ENCODE data around the gene AP5Z1. TPM values are rescaled to one million over a fixed set of nuclear protein-coding genes. Genes with fewer than 3 reads are reported as not detected.

AP5Z1 gene
- total and polyA plus RNA-seq, 3 experiments from 2014 or later, result 38.9 to 49.8 (median 47.8) TPM

- H3K27ac Mint-ChIP-seq, result no peak overlapping the region
- H3K27me3 Mint-ChIP-seq, result no peaks in the 10 kb centered on the region
- ChIA-PET CTCF (interaction anchor here (1.1 kb wide), 1 partner anchor 616 kb away, joined by 3 read pairs; no protein-coding TSS in a partner anchor), POLR2A (no interaction called here)
- no peak overlapping the region for H3K27ac ChIP-seq (ENCODE audit: low read depth, low read length)
- no peaks in the 10 kb centered on the region for H3K36me3 Mint-ChIP-seq
- no peaks in the 10 kb centered on the region for H3K9me3 ChIP-seq (ENCODE audit: low read length)
- no peaks in the 10 kb centered on the region for H3K36me3 ChIP-seq (ENCODE audit: insufficient read depth, low read length)
- no peaks in the 10 kb centered on the region for H3K27me3 ChIP-seq (ENCODE audit: insufficient read depth, low read length, poor library complexity, severe bottlenecking)
- H3K4me3 Mint-ChIP-seq, result no peak overlapping the region
- H3K4me1 Mint-ChIP-seq, result peaks cover 0 to 6% (median 4%) of the 10 kb centered on the region in 3 donors
- H3K4me3 ChIP-seq (ENCODE audit: low read length), result no peak overlapping the region
- no peaks in the 10 kb centered on the region for H3K9me3 Mint-ChIP-seq
- H3K4me1 ChIP-seq (ENCODE audit: insufficient read depth, low read length), result no peaks in the 10 kb centered on the region
- no peak for DNase-seq
Observed at GRCh38 chr7:4834601-4835397, 59.4 kb downstream of the AP5Z1 start.

DNA sequence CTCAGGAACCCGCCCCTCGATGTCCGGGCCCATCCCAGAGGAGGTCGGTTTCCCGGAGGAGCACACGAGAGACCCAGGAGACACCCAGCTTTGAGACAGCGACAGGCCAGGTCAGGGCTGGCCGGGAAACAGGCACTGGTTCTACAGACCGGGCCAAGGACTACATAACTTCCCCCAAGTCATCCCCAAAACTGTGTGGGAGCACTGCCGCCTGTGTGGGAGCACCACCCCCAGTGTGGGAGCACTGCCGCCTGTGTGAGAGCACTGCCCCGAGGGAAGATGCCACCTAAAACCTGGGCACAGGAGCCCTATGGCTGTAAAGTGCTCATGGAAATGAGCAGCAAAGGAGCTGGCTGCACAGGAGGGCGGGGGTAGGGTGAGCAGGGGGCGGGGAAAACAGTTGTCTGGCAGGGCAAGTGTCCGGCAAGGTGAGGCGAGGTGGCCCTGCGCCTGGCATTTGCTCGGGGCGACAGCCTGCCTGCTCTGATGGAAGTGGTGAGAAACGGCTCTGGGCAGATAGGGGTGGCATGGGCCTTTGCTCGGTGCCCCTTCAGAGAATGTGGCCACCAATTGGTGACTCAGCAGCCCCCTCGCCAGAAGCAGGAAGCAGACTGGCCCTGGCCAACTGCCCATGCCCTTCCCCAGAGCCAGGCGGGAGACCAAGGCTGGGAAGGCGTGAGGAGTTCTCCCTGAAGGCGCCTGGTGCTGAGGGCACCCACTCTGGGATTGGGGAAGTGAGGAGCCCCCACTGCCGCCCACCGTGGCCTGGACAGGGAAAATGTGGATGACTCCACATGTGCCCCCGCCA is 60.2 kb downstream of the AP5Z1 start:
- no peak overlapping the region for H3K4me3 ChIP-seq (ENCODE audit: low read length)
- ChIA-PET CTCF (no interaction called here), POLR2A (no interaction called here)
- Mint-ChIP-seq H3K36me3 (no peaks in the 10 kb centered on the region), H3K9me3 (no peaks in the 10 kb centered on the region), H3K4me1 (no peaks in the 10 kb centered on the region), H3K4me3 (no peak overlapping the region), H3K27ac (no peak overlapping the region), H3K27me3 (no peaks in the 10 kb centered on the region)
- H3K9me3 ChIP-seq (ENCODE audit: low read length), result no peaks in the 10 kb centered on the region
- H3K27ac ChIP-seq (ENCODE audit: low read depth, low read length), result no peak overlapping the region
- no peaks in the 10 kb centered on the region for H3K36me3 ChIP-seq (ENCODE audit: insufficient read depth, low read length)
- H3K4me1 ChIP-seq (ENCODE audit: insufficient read depth, low read length), result no peaks in the 10 kb centered on the region
- no peaks in the 10 kb centered on the region for H3K27me3 ChIP-seq (ENCODE audit: insufficient read depth, low read length, poor library complexity, severe bottlenecking)
- no peak for DNase-seq

GRCh38 chr7:4836206-4836661 is 60.8 kb downstream of the AP5Z1 start:
- Histone ChIP-seq H3K9me3 (ENCODE audit: low read length) (no peaks in the 10 kb centered on the region), H3K4me1 (ENCODE audit: insufficient read depth, low read length) (no peaks in the 10 kb centered on the region), H3K27ac (ENCODE audit: low read depth, low read length) (no peak overlapping the region), H3K27me3 (ENCODE audit: insufficient read depth, low read length, poor library complexity, severe bottlenecking) (no peaks in the 10 kb centered on the region), H3K36me3 (ENCODE audit: insufficient read depth, low read length) (no peaks in the 10 kb centered on the region), H3K4me3 (ENCODE audit: low read length) (no peak overlapping the region)
- no peak overlapping the region for H3K4me3 Mint-ChIP-seq
- no peaks in the 10 kb centered on the region for H3K9me3 Mint-ChIP-seq
- POLR2A ChIA-PET, result no interaction called here
- no peaks in the 10 kb centered on the region for H3K4me1 Mint-ChIP-seq
- CTCF ChIA-PET, result no interaction called here
- no peaks in the 10 kb centered on the region for H3K27me3 Mint-ChIP-seq
- no peak for DNase-seq
- no peaks in the 10 kb centered on the region for H3K36me3 Mint-ChIP-seq
- no peak overlapping the region for H3K27ac Mint-ChIP-seq

DNA sequence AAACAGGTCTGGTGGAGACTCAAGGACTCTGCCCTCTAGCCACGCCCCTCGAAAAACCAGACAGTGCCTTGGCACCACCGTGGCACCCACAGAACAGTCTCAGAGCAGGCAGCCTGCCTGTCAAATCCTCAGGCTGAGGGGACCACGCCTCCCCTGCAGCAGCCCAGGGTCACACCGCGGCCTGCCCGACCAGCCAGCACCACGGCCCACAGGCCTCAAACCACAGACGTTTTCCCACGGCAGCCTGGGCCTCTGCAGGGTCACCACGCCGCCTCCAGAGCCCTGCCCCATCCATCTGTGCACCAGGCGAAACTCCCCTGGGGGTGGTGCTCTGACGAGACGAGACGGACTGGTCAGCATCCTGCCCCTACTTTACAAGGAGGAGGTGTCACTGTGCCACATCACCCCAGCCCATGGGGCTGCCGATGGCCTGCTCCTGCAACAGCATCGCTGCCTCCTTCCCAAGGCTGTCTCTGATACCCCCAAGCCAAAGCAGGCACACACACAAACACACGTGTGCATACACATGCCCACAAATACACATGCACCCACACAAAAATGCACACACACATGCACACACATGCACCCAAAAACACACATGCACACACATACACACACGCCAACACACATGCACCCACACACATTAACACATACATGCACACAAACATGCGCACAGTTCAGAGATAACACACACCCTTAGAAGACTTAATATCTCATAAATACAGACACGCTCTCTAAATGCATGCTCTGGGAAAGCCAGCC is 61.8 kb downstream of the AP5Z1 start:
- Histone ChIP-seq H3K4me3 (ENCODE audit: low read length) (no peak overlapping the region), H3K9me3 (ENCODE audit: low read length) (no peaks in the 10 kb centered on the region), H3K4me1 (ENCODE audit: insufficient read depth, low read length) (no peaks in the 10 kb centered on the region), H3K27me3 (ENCODE audit: insufficient read depth, low read length, poor library complexity, severe bottlenecking) (no peaks in the 10 kb centered on the region), H3K27ac (ENCODE audit: low read depth, low read length) (no peak overlapping the region), H3K36me3 (ENCODE audit: insufficient read depth, low read length) (no peaks in the 10 kb centered on the region)
- CTCF ChIA-PET, result no interaction called here
- Mint-ChIP-seq H3K36me3 (no peaks in the 10 kb centered on the region), H3K4me3 (no peak overlapping the region), H3K4me1 (no peaks in the 10 kb centered on the region), H3K9me3 (no peaks in the 10 kb centered on the region), H3K27me3 (no peaks in the 10 kb centered on the region), H3K27ac (no peak overlapping the region)
- DNase-seq, result no peak
- POLR2A ChIA-PET, result no interaction called here

- Mint-ChIP-seq H3K9me3 (no peaks in the 10 kb centered on the region), H3K27ac (no peak overlapping the region), H3K4me1 (no peaks in the 10 kb centered on the region), H3K36me3 (no peaks in the 10 kb centered on the region), H3K4me3 (no peak overlapping the region), H3K27me3 (peaks cover 2 to 4% of the 10 kb centered on the region in 2 donors)
- ChIA-PET CTCF (no interaction called here), POLR2A (no interaction called here)
- no peaks in the 10 kb centered on the region for H3K4me1 ChIP-seq (ENCODE audit: insufficient read depth, low read length)
- no peak overlapping the region for H3K27ac ChIP-seq (ENCODE audit: low read depth, low read length)
- H3K9me3 ChIP-seq (ENCODE audit: low read length), result no peaks in the 10 kb centered on the region
- no peak for DNase-seq
- no peak overlapping the region for H3K4me3 ChIP-seq (ENCODE audit: low read length)
- no peaks in the 10 kb centered on the region for H3K27me3 ChIP-seq (ENCODE audit: insufficient read depth, low read length, poor library complexity, severe bottlenecking)
- H3K36me3 ChIP-seq (ENCODE audit: insufficient read depth, low read length), result no peaks in the 10 kb centered on the region
Observed at GRCh38 chr7:4837803-4838625, 62.6 kb downstream of the AP5Z1 start.

DNA sequence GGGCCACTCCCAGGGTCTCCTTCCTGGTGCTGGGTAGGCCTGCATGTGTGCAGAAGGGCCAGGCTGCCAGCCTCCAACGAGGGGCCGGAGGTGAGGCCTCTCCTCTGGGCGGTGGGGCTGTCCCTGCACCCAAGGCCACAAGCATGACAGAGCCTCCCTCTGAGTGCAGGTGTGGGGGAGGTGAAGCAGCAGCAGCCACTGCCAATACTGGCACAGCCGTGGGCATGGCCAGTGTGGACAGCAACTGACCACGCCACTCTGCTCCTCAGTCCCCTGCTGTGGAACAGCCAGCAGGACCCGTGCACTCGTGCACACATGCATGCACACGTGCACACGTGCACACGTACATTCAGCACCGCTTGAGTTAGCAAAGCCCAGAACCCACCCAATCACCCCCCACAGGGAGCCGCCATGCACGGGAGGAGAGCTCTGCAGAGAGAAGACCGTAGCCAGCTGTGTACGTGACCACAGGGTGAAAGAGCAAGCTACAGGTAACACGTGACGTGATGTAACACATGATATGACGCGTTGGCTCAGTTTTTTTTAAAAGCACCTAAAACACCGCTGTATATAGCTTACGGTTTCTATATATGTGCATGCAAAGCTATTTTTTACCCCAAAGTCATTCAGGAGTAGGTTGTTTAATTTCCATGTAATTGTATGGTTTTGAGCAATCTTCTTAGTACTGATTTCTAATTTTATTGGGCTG is 63.4 kb downstream of the AP5Z1 start:
- no peak for DNase-seq

DNA sequence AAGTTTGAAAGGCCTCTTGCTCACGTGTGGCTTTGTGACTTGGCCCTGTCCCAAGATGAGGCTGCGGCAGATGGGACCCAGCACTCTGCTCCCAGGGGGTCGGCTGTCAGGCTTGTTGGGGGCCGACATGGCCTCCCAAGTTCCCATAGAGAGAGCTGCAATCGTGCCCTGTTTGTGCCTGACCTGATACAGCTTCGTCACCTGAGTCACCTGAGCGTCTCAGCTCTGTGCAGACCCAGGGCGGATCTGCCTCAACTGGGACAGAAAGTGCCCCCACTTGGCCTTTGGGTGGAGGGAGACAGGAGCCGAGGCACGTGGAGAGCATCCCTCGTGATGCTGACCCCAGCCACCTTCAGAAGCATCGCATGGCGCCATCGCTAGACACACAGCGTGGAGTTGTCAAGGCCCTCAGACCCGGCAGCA is 64.7 kb downstream of the AP5Z1 start:
- POLR2A ChIA-PET, result no interaction called here
- H3K36me3 Mint-ChIP-seq, result no peaks in the 10 kb centered on the region
- H3K4me3 ChIP-seq (ENCODE audit: low read length), result no peak overlapping the region
- no peak overlapping the region for H3K4me3 Mint-ChIP-seq
- no peaks in the 10 kb centered on the region for H3K27me3 ChIP-seq (ENCODE audit: insufficient read depth, low read length, poor library complexity, severe bottlenecking)
- H3K27ac ChIP-seq (ENCODE audit: low read depth, low read length), result no peak overlapping the region
- H3K4me1 Mint-ChIP-seq, result no peaks in the 10 kb centered on the region
- DNase-seq, result no peak
- CTCF ChIA-PET, result no interaction called here
- H3K36me3 ChIP-seq (ENCODE audit: insufficient read depth, low read length), result no peaks in the 10 kb centered on the region
- no peaks in the 10 kb centered on the region for H3K9me3 Mint-ChIP-seq
- H3K4me1 ChIP-seq (ENCODE audit: insufficient read depth, low read length), result no peaks in the 10 kb centered on the region
- no peaks in the 10 kb centered on the region for H3K9me3 ChIP-seq (ENCODE audit: low read length)
- no peak overlapping the region for H3K27ac Mint-ChIP-seq
- H3K27me3 Mint-ChIP-seq, result peaks cover 2 to 11% of the 10 kb centered on the region in 2 donors

More for the DNA sequence above, 63.4 kb downstream of the AP5Z1 start:
- Histone ChIP-seq H3K9me3 (ENCODE audit: low read length) (no peaks in the 10 kb centered on the region), H3K27me3 (ENCODE audit: insufficient read depth, low read length, poor library complexity, severe bottlenecking) (no peaks in the 10 kb centered on the region), H3K4me3 (ENCODE audit: low read length) (no peak overlapping the region), H3K27ac (ENCODE audit: low read depth, low read length) (no peak overlapping the region), H3K4me1 (ENCODE audit: insufficient read depth, low read length) (no peaks in the 10 kb centered on the region), H3K36me3 (ENCODE audit: insufficient read depth, low read length) (no peaks in the 10 kb centered on the region)
- Mint-ChIP-seq H3K27me3 (peaks cover 2 to 8% of the 10 kb centered on the region in 2 donors), H3K4me3 (no peak overlapping the region), H3K36me3 (no peaks in the 10 kb centered on the region), H3K9me3 (no peaks in the 10 kb centered on the region), H3K4me1 (no peaks in the 10 kb centered on the region), H3K27ac (no peak overlapping the region)
- ChIA-PET POLR2A (no interaction called here), CTCF (no interaction called here)

Data from CD8-positive, alpha-beta memory T cell (primary cell).